Measurements from ENCODE around the gene EHBP1. TPM values are rescaled to one million over a fixed set of nuclear protein-coding genes. Genes with fewer than 3 reads are reported as not detected.

EHBP1 gene
- total RNA-seq, 1 donor from 2014 or later: 46.5 TPM

DNA sequence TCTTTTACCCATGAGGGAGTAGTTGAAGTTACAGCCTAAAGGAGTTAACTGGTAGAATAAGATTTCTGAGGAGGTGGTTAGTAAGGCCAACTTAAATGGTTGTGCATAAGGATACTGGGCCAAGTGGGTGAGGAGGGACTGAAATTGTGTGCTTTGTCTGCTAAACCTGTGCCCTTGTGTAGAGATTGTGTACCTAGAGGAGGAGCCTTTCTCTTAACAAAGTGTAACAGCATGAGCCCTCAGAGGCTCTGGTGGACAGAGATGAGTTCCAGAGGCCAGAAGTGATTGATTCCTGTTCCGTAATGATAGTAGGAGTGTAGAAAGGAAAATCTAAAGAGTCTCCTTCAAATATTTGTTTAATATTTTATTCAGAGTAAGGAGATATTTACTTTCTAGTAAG, 388.0 kb downstream of the EHBP1 start:
- no peaks in the 10 kb centered on the region for H3K9me3 Mint-ChIP-seq (ENCODE audit: unreplicated experiment)
- no peak overlapping the region for H3K4me3 Mint-ChIP-seq (ENCODE audit: unreplicated experiment)
- H3K36me3 Mint-ChIP-seq (ENCODE audit: unreplicated experiment): no peaks in the 10 kb centered on the region
- no peaks in the 10 kb centered on the region for H3K4me1 Mint-ChIP-seq (ENCODE audit: unreplicated experiment)
- no peak overlapping the region for H3K27ac Mint-ChIP-seq (ENCODE audit: unreplicated experiment)
- DNase-seq (ENCODE audit: extremely low spot score, unreplicated experiment): no peak
- peaks cover 29% of the 10 kb centered on the region for H3K27me3 Mint-ChIP-seq (ENCODE audit: unreplicated experiment)
- TF ChIP-seq, protein P1, sequence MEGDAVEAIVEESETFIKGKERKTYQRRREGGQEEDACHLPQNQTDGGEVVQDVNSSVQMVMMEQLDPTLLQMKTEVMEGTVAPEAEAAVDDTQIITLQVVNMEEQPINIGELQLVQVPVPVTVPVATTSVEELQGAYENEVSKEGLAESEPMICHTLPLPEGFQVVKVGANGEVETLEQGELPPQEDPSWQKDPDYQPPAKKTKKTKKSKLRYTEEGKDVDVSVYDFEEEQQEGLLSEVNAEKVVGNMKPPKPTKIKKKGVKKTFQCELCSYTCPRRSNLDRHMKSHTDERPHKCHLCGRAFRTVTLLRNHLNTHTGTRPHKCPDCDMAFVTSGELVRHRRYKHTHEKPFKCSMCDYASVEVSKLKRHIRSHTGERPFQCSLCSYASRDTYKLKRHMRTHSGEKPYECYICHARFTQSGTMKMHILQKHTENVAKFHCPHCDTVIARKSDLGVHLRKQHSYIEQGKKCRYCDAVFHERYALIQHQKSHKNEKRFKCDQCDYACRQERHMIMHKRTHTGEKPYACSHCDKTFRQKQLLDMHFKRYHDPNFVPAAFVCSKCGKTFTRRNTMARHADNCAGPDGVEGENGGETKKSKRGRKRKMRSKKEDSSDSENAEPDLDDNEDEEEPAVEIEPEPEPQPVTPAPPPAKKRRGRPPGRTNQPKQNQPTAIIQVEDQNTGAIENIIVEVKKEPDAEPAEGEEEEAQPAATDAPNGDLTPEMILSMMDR (IDR thresholded peaks at IDR 0.05): no peak

Other genes with a start within 250 kb of the EHBP1 start
- 2.1 and 2.6 TPM in 2 replicates for gene TMEM17, start 199.5 kb upstream of the EHBP1 start, total RNA-seq

Measured in osteocyte (in vitro differentiated cells).